Thyroid gland (tissue), 4 donors: ENCODE results near the gene CZIB.
"Not testable (repeated sequence)": the region's sequence is repeated elsewhere in the genome, so short reads cannot be mapped to it uniquely, and the experiment has no call there.

Source experiments
- POLR2A ChIP-seq, 2 donors: fragments of 450-650 bp; IDR thresholded peaks; one replicate each; pipeline ENCODE4 v1.6.1; 2017; ENCODE audit warnings: antibody characterized with exemption in 2 of 2, mild to moderate bottlenecking in 2 of 2, moderate library complexity in 1 of 2
- TF ChIP-seq, protein P1 (sequence below), 6 experiments: fragments of 200-600 bp in 3 of 6; fragments of 450-650 bp in 3 of 6; sonication (generic) in 3 of 6; IDR thresholded peaks; one replicate each; pipeline ENCODE4 v1.5.1; 2016 to 2019; ENCODE audit warnings: antibody characterized with exemption in 6 of 6, mild to moderate bottlenecking in 2 of 6, inconsistent platforms in 1 of 6, moderate library complexity in 1 of 6

DNA sequence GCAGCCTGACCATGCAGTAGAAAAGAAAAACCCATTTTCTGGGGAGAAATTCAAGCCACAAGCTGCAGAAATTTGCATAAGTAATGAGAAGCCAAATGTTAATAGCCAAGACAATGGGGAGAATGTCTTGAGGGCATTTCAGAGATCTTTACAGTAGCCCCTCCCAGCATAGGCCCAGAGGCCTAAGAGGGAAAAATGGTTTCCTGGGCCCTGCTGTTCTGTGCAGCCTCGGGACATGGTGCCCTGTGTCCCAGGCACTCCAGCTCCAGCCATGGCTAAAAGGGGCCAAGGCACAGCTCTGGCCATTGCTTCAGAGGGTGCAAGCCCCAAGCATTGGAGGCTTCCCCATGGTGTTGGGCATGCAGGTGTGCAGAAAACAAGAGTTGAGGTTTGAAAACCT, 14.9 kb downstream of the CZIB start:
- TF ChIP-seq, protein P1, sequence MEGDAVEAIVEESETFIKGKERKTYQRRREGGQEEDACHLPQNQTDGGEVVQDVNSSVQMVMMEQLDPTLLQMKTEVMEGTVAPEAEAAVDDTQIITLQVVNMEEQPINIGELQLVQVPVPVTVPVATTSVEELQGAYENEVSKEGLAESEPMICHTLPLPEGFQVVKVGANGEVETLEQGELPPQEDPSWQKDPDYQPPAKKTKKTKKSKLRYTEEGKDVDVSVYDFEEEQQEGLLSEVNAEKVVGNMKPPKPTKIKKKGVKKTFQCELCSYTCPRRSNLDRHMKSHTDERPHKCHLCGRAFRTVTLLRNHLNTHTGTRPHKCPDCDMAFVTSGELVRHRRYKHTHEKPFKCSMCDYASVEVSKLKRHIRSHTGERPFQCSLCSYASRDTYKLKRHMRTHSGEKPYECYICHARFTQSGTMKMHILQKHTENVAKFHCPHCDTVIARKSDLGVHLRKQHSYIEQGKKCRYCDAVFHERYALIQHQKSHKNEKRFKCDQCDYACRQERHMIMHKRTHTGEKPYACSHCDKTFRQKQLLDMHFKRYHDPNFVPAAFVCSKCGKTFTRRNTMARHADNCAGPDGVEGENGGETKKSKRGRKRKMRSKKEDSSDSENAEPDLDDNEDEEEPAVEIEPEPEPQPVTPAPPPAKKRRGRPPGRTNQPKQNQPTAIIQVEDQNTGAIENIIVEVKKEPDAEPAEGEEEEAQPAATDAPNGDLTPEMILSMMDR (IDR thresholded peaks at IDR 0.05), result not testable (repeated sequence)
- not testable (repeated sequence) for TF ChIP-seq POLR2A (IDR thresholded peaks at IDR 0.05)
